NCI-H345 treated with DMSO at 0.1 percent for 48 hours (cell line): ENCODE measurements around the gene FOXO3B.
"Not testable (repeated sequence)": the region's sequence is repeated elsewhere in the genome, so short reads cannot be mapped to it uniquely, and the experiment has no call there.

Experiments
- DNase-seq: peaks from one replicate; lab custom pipeline; 2025; ENCODE audit not compliant: unreplicated experiment; lab: John Stamatoyannopoulos, UW

The FOXO3B gene

GRCh38 chr17:18661924-18662624 lies 20.0 kb downstream of the FOXO3B start:
- DNase-seq, result not testable (repeated sequence)

GRCh38 chr17:18650094-18650493 lies 32.0 kb downstream of the FOXO3B start:
- not testable (repeated sequence) for DNase-seq

GRCh38 chr17:18644291-18644690 lies 37.8 kb downstream of the FOXO3B start, which contains the start of gene TBC1D28:
TSS of gene TBC1D28 (minus strand) at chr17:18644391. CDS start at chr17:18641352, 3,039 bp downstream.
- DNase-seq, result not testable (repeated sequence)

GRCh38 chr17:18643124-18643523 lies 39.0 kb downstream of the FOXO3B start:
- DNase-seq, result not testable (repeated sequence)

GRCh38 chr17:18638357-18638756 lies 43.8 kb downstream of the FOXO3B start:
- DNase-seq, result not testable (repeated sequence)

DNA sequence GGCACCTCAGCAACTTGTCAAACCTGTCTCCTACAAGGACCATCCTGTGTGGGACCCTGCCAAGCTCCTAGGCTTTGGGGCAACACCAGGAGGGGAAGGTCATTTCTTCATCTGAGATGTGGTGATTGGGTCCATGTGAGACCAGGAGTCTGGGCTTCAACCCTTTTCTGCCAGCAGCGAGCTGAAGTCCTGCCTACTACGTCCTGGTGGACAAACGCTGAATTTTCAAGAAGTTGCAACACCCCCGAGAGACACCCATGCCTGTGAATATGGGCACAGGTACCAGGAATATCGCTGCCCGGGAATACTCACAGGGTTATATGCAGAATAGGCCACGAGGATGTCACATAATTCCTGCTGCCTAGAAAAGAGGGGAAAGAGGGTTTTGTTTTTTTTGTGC lies 45.9 kb downstream of the FOXO3B start:
- not testable (repeated sequence) for DNase-seq

- not testable (repeated sequence) for DNase-seq
These were observed 46.3 kb downstream of the FOXO3B start for GRCh38 chr17:18635773-18636172.

- DNase-seq, result not testable (repeated sequence)
These were observed 47.4 kb downstream of the FOXO3B start for GRCh38 chr17:18634550-18635263.
